NCI-H748 treated with DMSO at 0.1 percent for 48 hours (cell line): ENCODE measurements around the gene THBS2.

Source experiments
- DNase-seq: peaks from one replicate; lab custom pipeline; 2025; lab: John Stamatoyannopoulos, UW

THBS2 gene

DNA sequence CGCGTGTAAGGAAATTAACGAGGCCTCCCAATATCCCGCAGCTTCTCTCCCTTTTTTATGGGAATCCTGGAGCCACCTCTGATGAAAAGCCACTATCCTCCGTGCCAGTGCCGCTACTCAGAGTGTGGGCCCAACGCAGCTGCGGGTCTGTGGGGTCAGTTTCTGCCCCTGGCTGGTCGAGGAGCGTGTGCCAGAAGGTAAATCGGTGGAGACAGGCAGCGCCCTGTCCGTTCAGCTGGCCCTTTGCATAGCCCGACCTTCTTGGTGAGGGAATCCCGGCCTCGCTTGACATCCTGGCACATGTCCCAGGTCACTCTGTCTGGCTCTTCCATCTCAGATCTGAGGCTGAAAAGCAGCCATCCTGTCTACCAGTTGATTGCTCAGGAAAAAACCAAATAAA is 4.6 kb downstream of the THBS2 start:
- DNase-seq = no peak

DNA sequence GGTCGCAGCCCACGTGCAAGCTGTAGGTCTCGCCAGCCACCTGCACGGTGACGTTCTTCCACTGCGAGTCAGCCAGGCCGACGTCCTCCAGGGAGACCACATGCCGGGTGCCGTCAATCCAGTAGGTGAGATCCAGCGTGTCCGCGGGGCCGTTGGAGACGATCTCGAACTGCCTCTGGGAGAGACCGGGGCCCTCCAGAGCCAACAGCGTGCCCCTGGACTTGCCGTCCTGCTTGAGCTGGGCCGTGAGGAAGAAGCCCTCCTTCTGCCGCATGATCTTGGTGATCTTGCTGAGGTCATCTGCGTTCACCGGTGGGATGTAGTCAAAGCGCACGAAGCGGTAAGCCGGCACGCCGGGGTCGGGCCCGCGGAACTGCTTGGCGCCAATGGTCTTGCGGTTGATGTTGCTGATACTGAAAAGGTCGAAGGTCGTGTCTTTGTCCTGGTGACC is 5.1 kb downstream of the THBS2 start:
- no peak for DNase-seq

DNA sequence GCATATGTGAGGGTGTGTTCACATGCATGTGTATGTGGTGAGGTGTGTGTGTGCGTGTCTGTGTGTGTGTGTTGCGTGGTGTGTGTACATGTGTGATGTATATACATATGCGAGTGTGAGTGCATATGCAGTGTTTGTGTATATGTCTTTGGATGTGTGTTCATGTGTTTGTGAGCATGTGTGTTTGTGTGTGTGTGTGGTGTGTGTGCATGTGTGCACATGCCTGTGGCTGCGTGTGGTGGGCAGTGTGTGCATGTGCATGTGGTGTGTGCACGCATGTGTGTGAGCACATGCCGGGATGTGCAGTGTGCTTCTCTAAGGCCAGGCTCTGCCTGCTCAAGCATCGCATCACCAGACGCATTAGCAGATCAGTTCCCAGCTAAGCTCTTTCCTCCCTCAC is 5.7 kb downstream of the THBS2 start:
- DNase-seq = no peak

DNA sequence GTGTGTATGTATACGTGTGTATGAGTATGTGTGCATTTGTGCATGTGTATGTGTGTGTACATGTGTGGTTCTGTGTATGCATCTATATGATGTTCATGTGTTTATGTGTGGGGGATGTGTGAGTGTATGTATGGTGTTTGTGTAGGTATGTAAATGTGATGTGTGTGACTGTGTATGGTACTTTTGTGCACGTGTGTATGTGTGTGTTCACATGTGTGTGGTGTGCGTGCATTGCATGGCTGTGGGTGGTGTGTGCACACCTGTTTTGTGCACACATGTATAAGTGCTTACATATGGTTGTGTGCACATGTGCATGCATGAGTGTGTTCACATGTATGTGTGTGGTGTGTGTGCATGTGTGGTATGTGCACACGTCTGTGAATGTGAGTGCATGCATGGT is 6.2 kb downstream of the THBS2 start:
- no peak for DNase-seq

DNA sequence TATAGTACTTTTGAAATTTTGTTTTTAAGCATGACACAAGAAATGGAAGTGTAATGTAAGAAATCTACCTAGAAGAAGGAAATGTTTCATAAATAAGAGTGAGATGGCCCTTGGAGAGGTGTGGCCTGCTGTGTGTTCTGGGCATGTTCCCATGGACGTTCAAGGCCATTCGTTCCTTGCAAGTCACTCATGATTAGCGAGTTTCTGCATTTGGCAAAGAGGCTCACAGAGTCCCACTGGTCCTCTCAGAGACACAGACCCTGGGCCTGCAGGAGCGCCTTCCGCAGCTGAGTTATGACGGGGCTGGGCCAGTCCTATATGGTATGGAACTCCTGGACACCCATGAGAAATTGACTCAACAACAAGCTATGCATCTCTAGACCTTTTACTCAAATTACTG is 7.2 kb downstream of the THBS2 start:
- DNase-seq = no peak

DNA sequence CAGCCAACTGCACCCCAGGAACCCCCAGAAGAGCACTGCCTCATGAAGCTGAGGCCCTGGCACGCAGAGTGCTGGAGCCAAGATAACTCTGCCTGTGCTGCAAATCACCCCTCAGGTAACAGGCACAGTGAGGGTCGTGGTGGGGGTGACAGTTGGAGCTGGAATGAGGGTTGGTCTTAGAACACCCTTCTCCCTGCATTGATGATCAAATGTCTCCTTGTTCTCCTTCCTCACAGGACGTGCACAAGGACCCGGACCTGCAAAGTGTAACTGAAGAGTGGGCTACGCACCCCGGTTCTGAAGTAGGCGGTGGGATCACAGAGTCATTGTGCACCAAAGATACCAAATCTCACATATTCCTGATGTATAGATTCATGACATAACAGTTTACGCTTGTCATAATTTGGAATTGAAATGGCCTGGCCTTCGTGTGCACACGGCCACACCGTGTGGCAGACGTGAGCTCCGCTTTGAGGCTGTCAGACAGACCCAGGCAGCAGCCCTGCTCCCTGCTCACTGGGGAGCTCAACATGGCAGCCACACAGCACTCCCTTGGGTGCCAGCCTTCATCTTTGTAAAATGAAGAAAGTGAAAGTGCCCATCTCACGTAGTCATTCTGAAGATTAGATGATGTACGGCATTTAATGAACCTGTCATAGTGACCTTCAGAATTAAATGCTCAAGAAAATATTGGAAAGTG is 8.8 kb downstream of the THBS2 start:
- DNase-seq = no peak

DNA sequence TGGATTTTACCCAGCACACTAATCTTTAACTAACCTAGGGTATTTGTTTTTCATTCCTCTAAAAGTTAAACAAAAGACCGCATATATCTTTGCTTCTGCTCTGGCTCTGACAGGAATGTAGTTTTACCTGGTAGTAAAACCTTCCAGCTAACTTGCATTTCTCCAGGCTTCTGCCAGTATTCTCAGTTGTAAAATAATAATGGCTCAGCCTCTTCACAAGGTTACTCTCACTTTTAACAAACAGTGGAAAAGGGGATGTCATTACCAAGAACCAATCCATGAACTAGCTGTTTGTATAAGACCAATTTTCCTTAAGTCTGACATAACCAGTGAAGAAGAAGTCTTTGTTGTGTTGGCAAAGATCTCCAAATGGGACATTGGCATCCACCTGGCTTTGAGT is 10.0 kb downstream of the THBS2 start:
- no peak for DNase-seq

DNA sequence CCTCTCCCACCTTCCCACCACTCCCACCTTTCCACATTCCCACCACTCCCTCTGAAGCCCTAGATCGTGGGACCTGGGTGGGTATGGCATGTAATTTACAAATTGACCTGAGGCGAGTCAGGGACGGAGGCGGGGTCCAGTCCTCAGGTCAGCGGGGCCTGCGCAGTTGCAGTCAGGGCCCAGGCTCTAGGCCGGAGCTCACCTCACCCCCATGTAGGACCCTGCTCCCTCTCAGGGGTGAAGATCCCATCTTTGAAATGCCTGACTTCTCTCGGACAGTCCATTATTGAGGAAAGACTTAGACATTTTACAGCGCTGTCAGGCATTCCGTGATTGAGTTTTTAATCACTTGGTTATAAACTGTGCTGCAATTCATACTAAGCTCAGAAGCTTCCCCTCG is 10.5 kb downstream of the THBS2 start:
- DNase-seq = no peak

DNA sequence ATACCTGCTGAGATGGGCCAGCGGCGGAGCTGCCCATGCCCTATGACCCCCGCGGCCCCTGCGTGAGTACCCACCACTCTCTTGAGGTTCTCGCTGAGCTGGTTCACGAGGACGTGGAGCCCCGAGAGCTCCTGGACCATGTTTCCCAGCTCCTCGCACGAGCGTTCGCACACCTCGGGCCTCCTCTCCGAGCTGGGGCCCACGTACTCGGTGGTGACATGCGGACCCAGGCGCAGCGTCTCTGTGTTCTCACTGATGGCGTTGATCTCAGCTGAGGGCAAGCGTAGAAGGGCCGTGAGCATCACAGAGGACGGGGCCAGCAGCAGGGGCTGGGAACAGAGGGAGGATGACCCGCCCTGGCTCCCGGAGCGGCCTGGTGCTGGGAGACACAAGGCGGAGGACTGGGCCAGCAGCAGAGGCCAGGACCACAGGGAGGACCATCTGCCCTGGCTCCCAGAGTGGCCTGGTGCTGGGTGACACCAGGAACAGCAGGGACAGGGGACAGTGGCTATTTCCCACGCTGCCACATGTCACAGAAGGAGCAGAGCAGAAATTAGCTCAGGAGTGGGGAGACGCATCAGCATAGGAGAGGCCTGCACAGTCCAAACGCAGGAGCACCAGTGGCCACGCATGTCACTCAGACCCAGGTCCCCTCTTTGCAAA is 11.8 kb downstream of the THBS2 start:
- no peak for DNase-seq

DNA sequence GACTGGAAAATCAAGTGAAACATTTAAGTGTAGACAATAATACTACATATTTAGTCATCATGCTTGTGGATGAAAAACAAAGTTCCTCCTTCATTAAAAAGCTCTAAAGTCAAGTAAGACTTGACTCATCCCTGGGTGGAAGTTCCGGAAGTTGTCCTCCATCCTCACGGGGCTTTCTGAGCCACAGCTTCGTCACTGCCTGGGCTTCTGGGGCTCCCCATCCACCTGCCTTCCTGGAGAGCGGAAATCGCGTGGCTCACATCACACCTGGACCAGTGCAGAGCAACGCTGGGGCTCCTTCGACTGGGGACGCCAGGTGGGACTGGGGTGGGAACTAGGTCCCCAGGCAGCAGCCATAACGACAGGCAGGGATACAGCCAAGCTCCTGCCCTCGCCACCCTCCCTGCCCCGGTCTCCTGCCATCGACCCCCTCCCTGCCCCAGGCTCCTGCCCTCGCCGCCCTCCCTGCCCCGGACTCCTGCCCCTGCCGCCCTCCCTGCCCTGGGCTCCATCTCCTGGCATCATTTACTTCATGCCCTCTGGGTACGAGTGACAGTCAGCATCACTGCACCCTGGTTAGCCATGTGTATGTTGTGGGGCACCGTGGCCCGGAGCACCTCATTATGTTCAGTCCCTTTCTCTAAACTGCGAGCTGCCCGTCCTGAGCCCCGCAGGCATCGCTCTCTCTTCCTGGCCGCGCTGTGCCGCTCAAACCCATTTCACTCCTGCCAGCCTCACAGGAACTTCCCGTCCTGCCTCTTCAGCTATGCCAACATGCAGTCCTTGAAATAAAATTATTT is 12.9 kb downstream of the THBS2 start:
- no peak for DNase-seq

DNA sequence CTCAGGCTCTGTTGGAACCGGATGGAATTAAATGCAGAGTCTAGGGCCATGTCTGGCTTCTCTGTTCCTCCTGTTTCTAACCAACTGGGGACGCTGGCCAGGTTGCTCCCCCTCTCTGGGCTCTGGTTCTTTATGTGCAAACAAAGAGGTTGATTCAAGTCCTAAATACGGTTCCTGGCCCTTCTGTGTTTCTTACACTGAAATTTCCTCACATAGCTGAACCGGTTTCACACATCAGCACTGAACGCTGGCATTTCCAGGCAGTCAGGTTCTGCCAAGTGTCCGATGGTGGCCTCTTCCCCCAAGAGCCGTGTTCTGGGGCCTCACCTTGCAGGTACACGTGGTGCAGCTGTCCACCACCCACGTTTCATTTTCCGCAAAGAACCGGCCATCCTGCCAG is 13.5 kb downstream of the THBS2 start:
- no peak for DNase-seq

DNA sequence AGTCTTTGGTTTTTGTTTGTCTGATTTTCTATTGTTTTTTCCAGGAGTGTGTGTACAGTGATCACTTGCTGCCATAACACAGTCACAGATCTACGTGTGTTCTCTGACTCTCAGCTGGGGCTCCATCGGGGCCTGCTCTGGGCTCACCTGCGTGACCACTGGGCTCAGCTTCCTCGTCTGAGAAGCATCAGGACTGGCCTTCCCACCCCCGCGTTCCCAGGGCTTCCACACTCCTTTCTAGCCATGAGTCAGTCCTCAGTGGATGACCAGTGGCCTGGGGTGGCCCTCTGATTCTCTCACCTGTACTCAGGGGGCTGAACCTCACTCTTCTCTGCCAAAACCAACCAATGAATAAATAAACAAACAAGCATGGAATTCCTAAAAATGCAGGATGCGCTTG is 14.5 kb downstream of the THBS2 start:
- DNase-seq = no peak

DNA sequence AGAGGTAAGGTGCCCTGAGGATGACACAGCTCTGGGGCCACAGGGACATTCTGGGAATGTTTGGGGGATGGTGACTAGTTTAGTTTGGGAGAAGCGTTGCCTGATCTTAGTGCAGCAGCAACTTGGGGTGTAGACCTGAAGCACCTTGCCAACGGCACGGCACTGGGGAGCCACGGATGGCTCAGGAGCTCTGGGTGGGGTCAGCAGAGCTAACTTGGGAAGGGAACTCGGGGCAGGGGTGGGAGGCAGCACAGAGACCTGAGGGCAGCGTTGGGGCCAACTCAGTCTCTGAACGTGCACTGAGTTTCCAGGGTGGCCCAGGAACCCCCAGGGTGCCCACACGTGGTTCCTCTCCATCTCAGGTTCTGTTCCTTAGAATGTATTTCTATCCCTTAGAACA is 14.9 kb downstream of the THBS2 start:
- DNase-seq = no peak

DNA sequence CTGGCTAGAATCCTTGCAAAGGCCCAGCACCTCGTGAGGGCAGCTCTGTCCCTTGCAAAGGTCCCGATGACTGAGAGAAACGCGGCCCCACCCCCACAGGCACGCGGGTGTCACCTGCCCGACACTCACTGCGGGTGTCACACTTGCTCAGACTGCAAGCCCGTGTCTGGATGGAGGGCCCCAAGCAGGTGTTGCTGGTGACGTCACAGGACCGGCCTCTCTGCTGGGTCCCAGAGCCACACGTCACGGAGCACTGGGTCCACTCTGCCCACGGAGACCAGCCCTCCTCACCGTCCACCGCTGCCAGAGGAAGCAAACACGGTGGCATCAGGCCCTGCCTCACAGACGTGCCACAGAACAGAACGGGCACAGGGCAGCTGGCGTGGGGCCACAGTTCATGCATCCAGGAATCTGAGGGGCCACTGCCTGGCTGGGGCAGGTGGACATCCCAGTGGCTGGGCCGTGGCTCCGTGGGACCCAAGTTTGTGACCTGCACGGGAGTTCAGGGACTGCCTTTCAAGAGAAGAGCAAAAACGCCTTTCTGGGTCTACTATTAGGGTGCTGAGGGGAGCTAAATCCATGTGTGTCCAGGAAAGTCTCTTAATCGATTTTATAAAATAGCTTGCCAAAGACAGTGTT is 16.0 kb downstream of the THBS2 start:
- DNase-seq = no peak

DNA sequence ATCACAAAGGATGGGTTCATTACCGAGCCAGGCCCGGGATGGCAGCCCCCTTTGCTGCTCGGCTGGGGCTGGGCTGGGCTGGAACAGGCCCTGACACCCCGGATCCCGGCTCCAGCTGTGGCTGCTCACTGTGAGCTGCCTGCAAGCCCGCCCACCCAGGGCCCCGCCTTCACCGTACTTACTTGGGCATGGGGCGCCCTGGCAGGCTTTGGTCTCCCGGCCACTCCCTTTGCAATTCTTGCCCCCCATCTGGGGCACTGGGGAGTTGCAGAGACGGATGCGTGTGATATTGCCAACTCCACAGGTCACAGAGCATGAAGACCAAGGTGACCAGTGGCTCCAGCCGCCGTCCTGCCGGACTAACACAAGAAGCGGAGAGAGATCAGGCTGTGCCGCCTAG is 16.7 kb downstream of the THBS2 start:
- no peak for DNase-seq

DNA sequence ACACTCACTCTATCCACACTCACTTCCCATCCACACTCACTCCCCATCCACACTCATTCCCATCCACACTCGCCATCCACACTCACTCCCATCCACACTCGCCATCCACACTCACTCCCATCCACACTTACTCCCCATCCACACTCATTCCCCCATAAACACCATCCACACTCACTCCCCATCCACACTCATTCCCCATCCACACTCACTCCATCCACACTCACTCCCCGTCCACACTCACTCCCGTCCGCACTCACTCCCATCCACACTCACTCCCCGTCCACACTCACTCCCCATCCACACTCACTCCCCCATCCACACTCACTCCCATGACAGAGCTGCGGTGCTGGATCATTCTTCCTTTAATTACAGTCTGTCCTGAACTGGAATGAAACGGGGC is 17.1 kb downstream of the THBS2 start:
- DNase-seq = no peak

DNA sequence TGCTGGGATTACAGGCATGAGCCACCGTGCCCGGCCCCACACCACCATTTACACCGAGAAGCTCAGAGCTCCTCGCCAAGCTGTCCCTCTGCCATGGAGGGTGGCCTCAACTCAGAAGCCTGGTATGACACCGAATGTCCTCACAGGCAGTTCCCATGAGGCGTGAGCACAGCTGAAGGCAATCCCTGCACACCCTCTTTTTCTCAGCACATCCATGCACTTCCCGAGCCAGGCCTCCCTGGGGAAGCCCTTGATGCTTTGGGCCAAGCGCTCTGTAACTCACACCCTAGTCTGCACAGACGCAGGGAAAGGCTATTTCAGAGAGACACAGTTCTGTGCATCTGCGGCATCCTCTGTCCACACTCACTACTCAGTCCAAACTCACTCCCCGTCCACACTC is 18.4 kb downstream of the THBS2 start:
- DNase-seq = no peak

DNA sequence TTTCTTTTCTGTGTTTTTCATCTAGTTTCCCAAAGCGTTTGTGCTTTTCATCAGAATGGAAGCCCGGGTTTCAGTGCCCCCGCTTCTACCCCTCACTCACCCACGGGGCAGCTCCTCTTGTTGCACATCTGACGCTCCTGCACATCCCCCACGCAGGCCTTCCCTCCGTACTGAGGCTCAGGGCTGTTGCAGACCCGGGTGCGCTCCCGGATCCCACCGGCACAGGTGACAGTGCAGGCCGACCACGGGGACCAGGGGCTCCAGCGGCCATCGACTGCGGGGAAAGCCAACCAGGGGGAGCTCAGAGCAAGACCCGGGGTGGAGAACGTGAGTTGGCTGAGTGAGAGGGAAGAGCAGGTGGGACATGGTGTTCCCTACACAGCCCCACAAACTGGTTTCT is 19.0 kb downstream of the THBS2 start:
- no peak for DNase-seq

DNA sequence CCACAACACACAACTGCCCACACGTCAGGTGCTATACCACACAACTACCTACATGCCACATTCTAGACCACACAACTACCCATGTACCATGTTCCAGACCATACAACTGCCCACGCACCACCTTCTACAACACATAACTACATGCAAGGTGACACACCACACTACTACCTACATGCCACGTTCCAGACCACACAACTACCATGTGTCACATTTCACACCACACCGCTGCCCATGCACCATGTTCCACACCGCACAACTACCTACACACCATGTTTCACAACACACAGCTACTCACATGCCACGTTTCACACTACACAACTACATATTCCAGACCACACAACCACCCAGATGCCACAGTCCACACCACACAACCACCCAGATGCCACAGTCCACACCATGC is 19.8 kb downstream of the THBS2 start:
- no peak for DNase-seq

DNA sequence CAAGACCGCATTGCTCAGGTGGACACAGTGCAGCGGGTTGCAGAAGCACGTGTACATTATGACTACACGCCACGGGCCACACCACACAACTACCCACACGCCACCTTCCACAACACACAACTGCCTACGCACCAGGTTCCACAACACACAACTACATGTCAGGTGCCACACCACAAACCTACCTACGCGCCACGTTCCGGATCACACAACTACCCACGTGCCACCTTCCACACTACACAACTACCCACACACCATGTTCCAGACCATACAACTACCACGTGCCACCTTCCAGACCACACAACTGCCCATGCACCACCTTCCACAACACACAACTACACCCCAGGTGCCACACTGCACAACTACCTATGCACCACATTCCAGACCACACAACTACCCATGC is 20.5 kb downstream of the THBS2 start:
- DNase-seq = no peak

DNA sequence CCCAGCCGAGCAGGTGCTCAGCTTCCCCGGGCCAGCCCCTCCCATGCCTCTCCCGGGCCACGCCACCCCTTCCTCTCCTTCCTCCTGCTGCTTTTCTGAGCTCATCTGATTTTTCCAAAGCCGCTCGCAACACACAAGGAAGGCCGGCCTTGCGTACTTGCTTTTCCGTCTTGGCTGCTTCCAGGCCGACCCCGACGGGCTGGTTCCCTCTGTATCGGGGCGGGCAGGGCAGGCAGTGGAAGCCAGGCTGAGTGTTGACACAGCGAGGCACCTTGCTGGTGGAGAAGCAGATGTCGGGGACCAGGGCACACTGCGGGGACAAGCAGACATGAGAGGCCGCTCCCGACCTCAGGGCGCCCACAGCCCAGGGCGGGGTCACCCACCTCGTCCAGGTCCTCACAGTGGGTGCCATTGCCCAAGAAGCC is 21.1 kb downstream of the THBS2 start:
- DNase-seq = no peak

DNA sequence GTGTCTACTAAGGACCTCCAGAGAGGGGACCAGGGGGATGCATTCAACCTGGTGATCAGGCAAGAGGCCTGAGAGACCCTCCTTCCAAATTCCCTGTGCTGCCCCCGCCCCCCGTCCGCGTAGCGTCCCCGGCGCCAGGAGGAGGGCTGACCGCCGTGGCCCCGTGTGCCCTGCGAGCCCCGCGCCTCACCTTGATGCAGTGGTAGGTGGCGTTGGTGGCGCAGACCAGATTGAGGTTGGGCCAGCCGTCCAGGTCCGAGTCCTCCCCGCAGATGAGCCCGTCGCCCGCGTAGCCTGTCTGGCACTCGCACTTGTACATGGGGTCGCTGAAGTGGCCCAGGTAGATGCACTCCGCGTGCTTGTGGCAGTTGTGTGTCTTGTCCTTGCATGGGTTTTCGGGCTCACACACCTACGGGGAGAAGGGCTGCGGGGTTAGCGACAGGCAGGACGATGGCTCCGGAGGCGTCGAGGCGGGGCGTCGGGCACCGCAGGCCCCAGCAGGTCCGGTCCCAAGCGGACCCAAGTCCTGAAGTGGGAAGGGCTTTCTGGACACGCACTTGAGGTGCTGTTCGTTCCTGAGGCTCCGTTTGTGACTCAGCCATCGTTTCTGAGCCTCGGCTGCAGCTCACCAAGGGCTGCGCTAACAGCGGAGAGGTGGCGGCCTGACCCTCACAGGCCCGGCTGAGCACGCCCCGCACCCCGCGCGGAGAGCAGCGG is 21.7 kb downstream of the THBS2 start:
- no peak for DNase-seq
